Middle frontal gyrus (tissue), 1 donor: Measurements from ENCODE around the gene BMP7.
A peak's percentile ranks its signal among the peaks of the same experiment; 100 is the strongest.
"Not testable (repeated sequence)": the region's sequence is repeated elsewhere in the genome, so short reads cannot be mapped to it uniquely, and the experiment has no call there.

Source experiments
- DNase-seq: peaks from one replicate; pipeline ENCODE4 v3.0.0-alpha.2; 2015; ENCODE audit warnings: low spot score; ENCODE audit errors: extremely low spot score

The BMP7 gene

GRCh38 chr20:57288651-57289277 lies 22.3 kb upstream of the BMP7 start:
- DNase-seq, result no peak

GRCh38 chr20:57287901-57288300 lies 21.5 kb upstream of the BMP7 start:
- DNase-seq, result no peak

GRCh38 chr20:57287007-57287880 lies 20.8 kb upstream of the BMP7 start:
- no peak for DNase-seq

GRCh38 chr20:57283860-57284259 lies 17.4 kb upstream of the BMP7 start:
- no peak for DNase-seq

- peak; percentile 52 for DNase-seq
Measured at GRCh38 chr20:57282670-57283361, 16.4 kb upstream of the BMP7 start.

GRCh38 chr20:57281900-57282299 lies 15.5 kb upstream of the BMP7 start:
- no peak for DNase-seq

GRCh38 chr20:57280221-57280620 lies 13.8 kb upstream of the BMP7 start:
- DNase-seq, result no peak

- DNase-seq, result not testable (repeated sequence)
Measured at GRCh38 chr20:57279548-57279947, 13.1 kb upstream of the BMP7 start.

- no peak for DNase-seq
Measured at GRCh38 chr20:57278457-57278856, 12.0 kb upstream of the BMP7 start.

- DNase-seq, result no peak
Measured at GRCh38 chr20:57277398-57278105, 11.1 kb upstream of the BMP7 start.

GRCh38 chr20:57276221-57276620 lies 9.8 kb upstream of the BMP7 start:
- no peak for DNase-seq

- no peak for DNase-seq
Measured at GRCh38 chr20:57275813-57276212, 9.4 kb upstream of the BMP7 start.

GRCh38 chr20:57275334-57275733 lies 8.9 kb upstream of the BMP7 start:
- no peak for DNase-seq

- no peak for DNase-seq
Measured at GRCh38 chr20:57274846-57275245, 8.4 kb upstream of the BMP7 start.

GRCh38 chr20:57274299-57274698 lies 7.9 kb upstream of the BMP7 start:
- DNase-seq, result no peak

GRCh38 chr20:57272883-57273535 lies 6.6 kb upstream of the BMP7 start:
- DNase-seq, result no peak

- DNase-seq, result no peak
Measured at GRCh38 chr20:57270204-57270984, 4.0 kb upstream of the BMP7 start.

GRCh38 chr20:57269148-57269984 lies 2.9 kb upstream of the BMP7 start:
- DNase-seq, result no peak

- DNase-seq, result no peak
Measured at GRCh38 chr20:57268399-57269076, 2.1 kb upstream of the BMP7 start.
